ENCODE data around the gene TXNDC16.

- TF ChIP-seq CTCF (IDR thresholded peaks at IDR 0.05) = no peak
- no peak for TF ChIP-seq EP300 (IDR thresholded peaks at IDR 0.05)
- no peak for TF ChIP-seq POLR2A (IDR thresholded peaks at IDR 0.05)
These were observed 129.5 kb downstream of the TXNDC16 start for GRCh38 chr14:52422650-52423356.

Measured in upper lobe of left lung (tissue), 4 donors.